LoVo (cell line): ENCODE data around the gene OR2Y1.
"Not testable (repeated sequence)": the region's sequence is repeated elsewhere in the genome, so short reads cannot be mapped to it uniquely, and the experiment has no call there.

ENCODE experiments used
- DNase-seq: peaks from one replicate; pipeline ENCODE4 v3.0.0-alpha.2; 2016; ENCODE audit warnings: low spot score

OR2Y1 gene

GRCh38 chr5:180739958-180740357, at the start of gene OR2Y1:
TSS of gene OR2Y1 (minus strand) at chr5:180740058. CDS start at chr5:180740058, 0 bp downstream.
- no peak for DNase-seq

- DNase-seq, result not testable (repeated sequence)
Observed at GRCh38 chr5:180788651-180789410, 49.0 kb upstream of the OR2Y1 start.

GRCh38 chr5:180787711-180788431, 48.0 kb upstream of the OR2Y1 start:
- no peak for DNase-seq

DNA sequence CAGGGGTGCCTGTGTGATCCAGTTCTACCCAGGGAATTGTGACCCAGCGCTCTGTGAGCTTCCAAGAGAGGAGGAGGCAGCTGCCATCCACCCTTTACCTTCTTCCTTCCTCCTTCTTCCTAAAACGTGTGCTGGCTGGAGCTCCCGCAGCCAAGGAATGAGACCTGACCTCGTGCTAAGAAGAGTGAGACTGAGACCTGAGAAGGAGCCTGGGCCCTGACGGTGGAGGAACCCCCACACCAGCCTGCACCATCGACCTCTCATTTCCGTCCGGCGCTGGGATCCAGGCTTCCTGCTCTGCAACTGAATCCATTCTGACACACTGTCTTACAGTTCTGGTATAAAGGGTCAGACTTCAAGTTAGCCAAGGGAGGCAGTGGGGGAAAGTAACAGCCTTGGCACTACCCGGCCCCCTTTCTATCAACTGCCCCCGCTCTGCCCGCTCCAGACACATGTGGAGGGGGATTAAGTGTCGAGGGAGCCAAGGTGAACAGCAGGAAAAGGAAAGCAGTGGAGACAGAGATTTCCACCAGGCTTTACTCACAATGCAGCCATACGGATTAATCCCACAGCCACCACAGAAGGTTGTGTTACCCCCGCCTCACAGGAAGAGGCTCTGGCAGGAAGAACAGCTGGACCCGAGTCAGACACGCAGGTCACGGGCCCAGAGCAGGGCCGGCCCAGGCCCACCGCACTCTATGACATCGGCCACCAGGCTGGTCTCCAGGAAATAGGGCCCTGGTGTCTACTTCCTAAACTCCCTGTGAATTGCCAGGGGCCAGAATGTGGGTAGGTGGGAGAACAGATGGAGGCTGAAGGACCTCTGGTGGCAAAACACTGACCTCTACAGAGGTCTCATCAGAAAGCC, 46.9 kb upstream of the OR2Y1 start:
- no peak for DNase-seq

- no peak for DNase-seq
Observed at GRCh38 chr5:180785794-180786221, 46.0 kb upstream of the OR2Y1 start.

DNA sequence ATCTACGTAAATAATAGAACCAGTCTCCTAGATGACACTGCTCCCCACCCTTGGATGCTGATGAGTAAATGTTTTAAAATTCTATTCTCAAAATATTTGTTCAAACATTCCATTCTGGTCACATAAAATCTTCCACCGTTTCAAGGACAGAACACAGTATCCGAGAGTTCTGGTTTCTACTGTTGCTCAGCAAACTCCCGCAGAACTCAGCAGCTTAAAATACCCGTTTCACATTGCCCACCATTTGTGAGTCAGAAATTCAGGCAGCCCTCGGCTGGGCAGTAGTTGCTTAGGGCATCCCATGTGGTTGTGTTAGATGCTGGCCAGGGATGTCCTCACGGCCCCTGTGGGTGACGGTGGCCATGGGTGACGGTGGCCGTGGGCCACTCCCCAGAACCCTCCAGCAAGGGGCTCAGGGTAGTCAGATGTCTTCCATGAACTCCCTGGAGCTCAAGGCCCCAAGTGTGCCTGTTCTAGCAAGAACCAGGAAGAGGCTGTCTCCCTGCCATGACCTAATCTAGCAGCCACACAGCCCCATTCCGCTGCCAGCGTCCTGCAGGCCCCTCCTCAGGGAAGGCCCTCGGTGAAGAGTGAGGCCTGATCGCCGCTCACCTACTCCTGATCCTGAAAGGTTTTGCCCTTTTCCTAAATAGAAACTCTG, 45.4 kb upstream of the OR2Y1 start:
- DNase-seq, result no peak

DNA sequence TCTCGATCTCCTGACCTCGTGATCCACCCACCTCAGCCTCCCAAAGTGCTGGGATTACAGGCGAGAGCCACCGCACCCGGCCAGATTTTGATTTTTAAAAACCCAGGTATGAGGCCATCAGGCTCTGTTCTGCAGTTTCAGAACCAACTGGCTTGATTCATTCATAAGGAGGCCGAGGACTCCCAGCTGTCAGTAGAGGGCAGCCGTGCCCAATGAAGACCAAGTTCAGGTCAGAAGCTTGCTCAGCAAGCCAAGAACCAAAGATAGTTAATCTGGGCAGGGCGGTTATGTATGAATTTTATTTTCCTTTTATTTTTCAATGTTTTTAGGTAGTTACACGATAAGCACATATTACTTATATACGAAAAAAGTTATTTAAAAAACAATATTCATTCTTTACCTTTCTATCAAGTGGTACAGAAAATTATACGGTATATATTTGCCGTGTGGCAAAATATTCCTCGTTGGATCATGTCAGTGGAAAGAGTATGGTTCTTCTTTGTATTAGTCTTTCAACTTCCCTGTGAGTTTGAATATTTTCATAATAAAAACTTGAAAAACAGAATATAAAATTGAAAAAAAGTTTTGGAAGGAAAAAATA, 44.7 kb upstream of the OR2Y1 start:
- peak; percentile 70 for DNase-seq

GRCh38 chr5:180783340-180784052, 43.6 kb upstream of the OR2Y1 start:
- DNase-seq, result no peak

DNA sequence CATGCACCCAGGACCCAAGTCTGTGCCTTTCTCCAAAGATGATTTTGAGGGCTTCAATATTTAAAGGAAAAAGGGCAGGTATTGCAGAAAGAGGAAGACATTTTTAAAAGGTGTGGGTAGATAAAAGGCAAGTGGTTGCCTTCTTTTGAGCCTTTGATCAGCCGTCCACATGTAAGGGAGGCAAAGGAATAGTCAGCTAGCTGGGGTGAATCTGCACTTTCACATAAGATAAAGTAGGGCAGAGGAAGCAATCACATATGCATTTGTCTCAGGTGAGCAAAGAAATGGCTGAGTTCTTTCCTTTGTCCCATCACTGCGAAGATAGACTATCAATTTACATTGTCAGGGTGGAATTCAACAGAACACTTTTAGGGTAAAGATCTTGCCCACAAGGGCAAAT, 42.9 kb upstream of the OR2Y1 start:
- DNase-seq, result no peak

- not testable (repeated sequence) for DNase-seq
Observed at GRCh38 chr5:180781900-180782326, 42.1 kb upstream of the OR2Y1 start.

DNA sequence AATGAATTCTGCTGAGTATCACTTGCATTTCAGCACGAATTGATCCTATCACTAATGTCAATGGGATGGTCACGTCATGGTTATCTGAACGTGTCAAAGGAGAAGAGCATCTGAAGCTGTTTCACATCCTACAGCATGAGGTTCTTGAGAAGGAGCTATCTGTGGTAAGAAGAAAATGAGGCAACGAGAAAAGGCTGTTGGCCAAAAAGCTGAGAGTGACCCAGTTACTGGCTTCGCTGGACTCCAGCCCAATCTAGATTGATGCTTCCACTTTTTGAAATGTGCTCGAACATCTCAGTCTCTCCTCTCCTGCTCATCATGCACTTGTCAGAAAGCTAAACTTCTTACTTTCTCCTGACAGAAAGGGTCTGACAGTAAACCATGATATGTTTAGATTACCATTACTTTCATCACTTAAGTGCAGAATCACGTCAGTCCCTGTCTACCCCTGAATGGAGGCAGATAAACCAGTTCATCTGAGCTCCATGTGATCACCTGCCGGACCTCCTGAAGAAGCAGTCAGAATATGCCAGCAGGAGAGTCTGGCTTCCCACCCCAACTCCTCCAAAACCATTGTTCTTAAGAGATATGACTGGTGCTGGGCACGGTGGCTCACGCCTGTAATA, 40.2 kb upstream of the OR2Y1 start:
- no peak for DNase-seq

- no peak for DNase-seq
Observed at GRCh38 chr5:180777475-180777874, 37.6 kb upstream of the OR2Y1 start.

GRCh38 chr5:180776376-180776775, 36.5 kb upstream of the OR2Y1 start:
- no peak for DNase-seq

DNA sequence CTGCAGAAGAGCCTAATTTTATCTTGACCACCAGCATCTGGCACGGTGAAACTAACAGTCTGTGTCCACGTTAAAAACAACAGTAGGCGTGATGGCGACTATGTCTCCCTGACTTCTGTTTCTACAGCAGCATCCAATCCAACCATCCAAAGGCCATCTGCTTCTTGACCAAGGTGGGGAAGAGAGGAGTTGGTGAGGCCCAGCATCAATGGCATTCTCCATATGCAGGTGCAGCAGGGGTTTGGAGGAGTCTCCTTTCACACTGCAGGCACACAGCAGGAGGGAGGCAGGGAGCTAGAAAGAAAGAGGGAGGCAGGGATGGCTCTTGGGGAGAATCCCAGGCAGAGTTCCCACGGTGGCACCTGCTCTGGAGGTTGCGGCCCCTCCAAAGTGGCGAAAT, 35.8 kb upstream of the OR2Y1 start:
- DNase-seq, result no peak

DNA sequence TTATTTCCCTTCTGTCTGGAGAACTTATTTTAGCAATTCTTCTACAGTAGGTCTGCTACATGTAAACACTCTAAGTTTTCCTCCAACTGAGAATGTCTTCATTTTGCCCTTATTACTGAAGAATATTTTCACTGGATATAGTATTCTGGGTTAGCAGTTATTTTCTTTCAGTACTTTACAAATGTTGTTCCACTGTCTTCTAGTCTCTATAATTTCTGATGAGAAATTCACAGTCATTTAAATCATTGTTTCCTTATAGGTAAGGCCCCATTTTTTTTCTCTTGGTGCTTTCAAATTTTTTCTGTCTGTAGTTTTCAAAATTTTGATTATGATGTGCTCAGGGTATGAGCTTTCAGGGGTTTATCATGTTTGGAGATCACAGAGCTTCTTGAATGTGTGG, 32.0 kb upstream of the OR2Y1 start:
- DNase-seq, result no peak

- DNase-seq, result no peak
Observed at GRCh38 chr5:180769821-180770220, 30.0 kb upstream of the OR2Y1 start.

GRCh38 chr5:180755601-180756000, 15.7 kb upstream of the OR2Y1 start:
- no peak for DNase-seq

- no peak for DNase-seq
Observed at GRCh38 chr5:180744253-180744652, 4.4 kb upstream of the OR2Y1 start.

GRCh38 chr5:180742727-180743126, 2.9 kb upstream of the OR2Y1 start:
- DNase-seq, result no peak

DNA sequence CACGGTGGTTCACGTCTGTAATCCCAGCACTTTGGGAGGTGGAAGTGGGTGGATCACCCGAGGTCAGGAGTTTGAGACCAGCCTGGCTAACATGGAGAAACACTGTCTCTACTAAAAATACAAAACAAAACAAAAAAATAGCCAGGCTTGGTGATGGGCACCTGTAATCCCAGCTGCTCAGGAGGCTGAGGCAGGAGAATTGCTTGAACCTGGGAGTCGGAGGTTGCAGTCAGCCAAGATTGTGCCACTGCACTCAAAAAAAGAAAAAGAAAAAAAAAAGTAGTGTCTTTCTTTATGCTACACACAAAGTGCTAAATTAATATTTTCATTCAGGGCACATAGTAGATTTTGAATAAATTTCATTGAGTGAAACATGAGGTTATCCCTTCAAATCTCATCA, 1.1 kb upstream of the OR2Y1 start:
- DNase-seq, result not testable (repeated sequence)
